Hippocampal formation (tissue), 2 donors: ENCODE data around the gene ITGA2B.
"Not testable (repeated sequence)": the region's sequence is repeated elsewhere in the genome, so short reads cannot be mapped to it uniquely, and the experiment has no call there.

Experiments
- DNase-seq, 2 donors: peaks; one replicate each; lab custom pipeline; 2025; lab: John Stamatoyannopoulos, UW

The ITGA2B gene

GRCh38 chr17:44390250-44390870, 911 bp upstream of the ITGA2B start:
- DNase-seq, result no peak

DNA sequence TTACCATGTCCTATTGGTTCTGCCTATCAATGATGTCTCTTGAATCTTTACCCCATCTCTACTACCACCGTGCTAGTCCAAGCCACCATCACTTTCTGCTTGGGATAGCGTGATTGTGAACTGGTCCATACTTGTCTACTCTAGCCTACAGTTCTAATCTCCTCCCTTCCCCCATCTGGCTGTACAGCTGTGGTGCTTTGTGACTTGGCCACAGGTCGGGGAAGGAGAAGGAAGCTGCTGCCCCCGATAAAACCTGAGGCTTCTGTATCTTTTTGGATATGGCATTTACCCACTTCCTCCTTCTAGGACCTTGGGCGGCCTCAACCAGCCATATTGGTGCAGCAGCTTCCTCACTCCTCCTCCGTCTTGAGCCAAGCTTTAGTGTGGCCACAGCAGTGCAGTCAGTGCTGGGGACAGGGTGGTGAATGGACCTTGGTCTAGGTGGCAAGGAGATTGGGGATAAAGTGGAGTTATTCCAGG, 314 bp upstream of the ITGA2B start:
- DNase-seq, result no peak

GRCh38 chr17:44387804-44388203, 1.6 kb downstream of the ITGA2B start:
- DNase-seq, result no peak

GRCh38 chr17:44386182-44386525, 3.3 kb downstream of the ITGA2B start:
- no peak for DNase-seq

- DNase-seq, result peak in 1 of 2 donors; percentile 59
Observed at GRCh38 chr17:44385287-44386181, 3.9 kb downstream of the ITGA2B start.

DNA sequence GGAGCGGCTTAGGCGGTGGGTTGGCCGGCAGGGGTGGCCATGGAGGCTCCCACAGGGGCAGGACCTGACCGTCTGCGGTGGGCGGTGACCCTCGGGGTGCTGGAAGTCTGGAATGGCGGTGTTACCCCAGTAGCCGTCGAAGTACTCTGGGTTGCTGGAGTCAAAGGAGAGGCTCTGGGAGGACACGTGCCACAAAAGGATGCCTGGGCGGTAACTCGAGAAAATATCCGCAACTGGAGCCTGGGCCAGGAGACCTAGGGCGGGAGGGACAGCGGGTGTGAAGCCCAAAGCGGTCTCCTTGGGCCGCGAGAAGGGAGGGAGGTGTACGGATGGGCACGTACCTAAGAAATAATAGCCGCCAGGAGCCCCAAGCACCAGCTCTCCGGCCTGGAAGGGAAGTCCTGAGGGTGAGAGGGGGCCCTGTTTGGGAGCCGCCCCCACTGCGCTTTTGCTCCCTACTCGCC, 4.6 kb downstream of the ITGA2B start:
- no peak for DNase-seq

- DNase-seq, result no peak
Observed at GRCh38 chr17:44384281-44384822, 5.1 kb downstream of the ITGA2B start.

GRCh38 chr17:44383861-44384260, 5.6 kb downstream of the ITGA2B start:
- no peak for DNase-seq

- no peak for DNase-seq
Observed at GRCh38 chr17:44383363-44383762, 6.1 kb downstream of the ITGA2B start.

GRCh38 chr17:44382917-44383316, 6.5 kb downstream of the ITGA2B start:
- no peak for DNase-seq

DNA sequence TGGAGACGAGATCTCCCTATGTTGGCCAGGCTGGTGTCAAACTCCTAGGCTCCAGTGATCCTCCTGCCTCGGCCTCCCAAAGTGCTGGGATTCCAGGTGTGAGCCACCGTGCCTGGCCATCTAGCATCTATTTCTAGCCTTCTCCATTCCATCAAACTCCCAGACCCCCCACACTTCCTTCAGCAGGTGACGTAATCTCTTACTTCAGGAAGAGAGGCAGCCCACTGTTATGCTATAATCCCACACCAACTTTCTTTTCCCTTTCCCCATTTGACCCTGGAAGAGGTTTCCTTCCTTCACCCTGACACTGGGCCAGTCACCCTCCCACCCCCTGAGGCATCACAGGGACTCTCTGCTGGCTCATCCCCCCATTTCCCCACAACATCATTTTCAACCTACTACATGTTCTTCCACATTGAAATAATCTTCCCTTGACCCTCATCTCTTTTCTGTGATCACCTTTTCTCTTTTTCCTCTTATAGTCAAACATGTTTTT, 7.6 kb downstream of the ITGA2B start:
- no peak for DNase-seq

- no peak for DNase-seq
Observed at GRCh38 chr17:44380767-44381166, 8.7 kb downstream of the ITGA2B start.

- DNase-seq, result no peak
Observed at GRCh38 chr17:44379887-44380286, 9.6 kb downstream of the ITGA2B start.

DNA sequence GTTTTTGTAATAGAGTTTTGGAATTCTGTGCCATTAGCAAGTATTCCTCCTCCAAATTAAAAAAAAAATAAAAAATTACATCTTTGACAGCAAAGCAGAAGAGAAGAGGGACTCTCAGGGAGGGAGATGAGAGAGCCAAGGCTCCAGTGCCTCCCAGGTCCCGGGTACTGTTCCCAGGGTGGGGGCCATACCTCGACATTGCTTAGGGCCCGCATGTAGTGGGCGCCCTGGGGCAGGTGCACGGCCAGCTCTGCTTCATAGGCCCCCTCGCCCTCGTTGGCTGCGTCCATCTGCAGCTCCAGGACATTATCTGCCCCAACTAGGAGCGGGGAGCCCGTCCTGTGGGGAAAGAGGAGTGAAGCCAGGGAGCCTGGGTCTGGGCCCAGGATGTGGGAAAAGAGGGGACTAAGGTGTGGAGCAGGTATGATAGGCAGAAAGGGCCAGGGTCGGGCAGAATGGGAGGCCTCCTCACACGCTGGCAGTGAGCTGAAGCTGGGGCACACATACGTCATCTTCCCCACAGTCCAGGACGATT, 11.2 kb downstream of the ITGA2B start:
- no peak for DNase-seq

GRCh38 chr17:44376779-44377178, 12.7 kb downstream of the ITGA2B start:
- no peak for DNase-seq

DNA sequence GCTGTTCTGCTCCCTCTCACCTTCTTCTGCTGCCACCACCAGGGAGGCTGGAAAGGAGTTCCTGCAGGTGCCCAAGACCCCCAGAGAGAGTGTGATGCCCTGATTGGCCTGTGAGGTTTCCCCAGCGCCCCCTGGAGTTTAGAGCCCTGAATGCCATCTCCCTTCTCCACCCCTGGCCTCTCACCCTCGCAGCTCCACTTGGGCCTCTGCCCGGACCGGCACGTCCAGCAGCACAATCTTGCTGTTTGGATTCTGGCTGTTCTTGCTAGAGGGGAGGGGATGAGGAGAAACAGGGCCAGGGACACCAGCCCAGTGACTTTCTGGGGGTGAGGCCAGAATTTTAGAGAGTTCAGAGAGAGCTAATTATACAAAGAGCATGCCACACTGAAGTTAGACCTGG, 13.3 kb downstream of the ITGA2B start:
- no peak for DNase-seq

GRCh38 chr17:44375196-44376017, 14.0 kb downstream of the ITGA2B start:
- DNase-seq, result no peak

GRCh38 chr17:44374306-44375195, 14.9 kb downstream of the ITGA2B start:
- no peak for DNase-seq

- no peak for DNase-seq
Observed at GRCh38 chr17:44372036-44372435, 17.4 kb downstream of the ITGA2B start.

GRCh38 chr17:44369414-44370023, 19.9 kb downstream of the ITGA2B start:
- DNase-seq, result not testable (repeated sequence)
